ENCODE results near the gene GSK3B. TPM values are rescaled to one million over a fixed set of nuclear protein-coding genes. Genes with fewer than 3 reads are reported as not detected.

Gene GSK3B
- total RNA-seq, 1 experiment from 2014 or later = 56.5 TPM

DNA sequence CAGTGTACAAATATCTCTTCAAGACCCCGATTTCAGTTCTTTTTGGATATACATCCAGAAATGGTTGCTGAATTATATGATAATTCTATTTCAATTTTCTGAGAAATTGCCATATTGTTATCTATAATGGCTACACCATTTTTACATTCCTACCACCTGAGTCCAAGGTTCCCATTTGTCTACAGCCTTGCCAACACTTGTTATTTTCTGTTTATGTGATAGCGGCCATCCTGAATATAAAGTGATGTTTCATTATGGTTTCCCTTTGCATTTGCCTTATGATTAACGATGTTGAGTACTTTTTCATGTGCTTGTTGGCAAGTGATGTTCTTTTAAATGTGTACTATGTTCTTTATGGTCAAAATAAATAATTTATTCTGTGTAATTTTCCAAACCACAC is 303.9 kb downstream of the GSK3B start:
- no peak for TF ChIP-seq CTCF (conservative IDR thresholded peaks at IDR 0.05)
- no peak for DNase-seq
- H2BK20ac ChIP-seq (ENCODE audit: low read depth, low read length, poor library complexity, severe bottlenecking) = no peak overlapping the region
- H2BK12ac ChIP-seq (ENCODE audit: insufficient read length, low read depth, low read length) = no peak overlapping the region
- H2BK120ac ChIP-seq (ENCODE audit: low read depth, low read length, poor library complexity, severe bottlenecking) = no peak overlapping the region
- Mint-ChIP-seq H3K9me3 (no peaks in the 10 kb centered on the region; a peak in 1 of 5 replicates), H3K36me3 (ENCODE audit: insufficient read depth in 1 of 3, low read depth in 3 of 3) (no peaks in the 10 kb centered on the region; a peak in 1 of 7 replicates), H3K27ac (no peak overlapping the region), H3K4me1 (peaks cover 6 to 9% of the 10 kb centered on the region in 2 experiments), H3K27me3 (ENCODE audit: low read depth) (no peaks in the 10 kb centered on the region), H3K4me3 (no peak overlapping the region)
- H3K79me2 ChIP-seq (ENCODE audit: insufficient read depth, low read length) = no peaks in the 10 kb centered on the region
- no peak overlapping the region for H2BK5ac ChIP-seq (ENCODE audit: insufficient read length, low read length)
- no peak overlapping the region for H4K5ac ChIP-seq (ENCODE audit: insufficient read length, low read depth, low read length)
- no peak overlapping the region for H3K56ac ChIP-seq (ENCODE audit: insufficient read length, low read depth, low read length)
- H3K9me3 ChIP-seq (ENCODE audit: control insufficient read depth, low read depth, low read length) = no peaks in the 10 kb centered on the region
- no peak overlapping the region for H3K27ac ChIP-seq (ENCODE audit: insufficient read length, low read depth, low read length)
- H3K79me1 ChIP-seq (ENCODE audit: insufficient read depth, low read depth, low read length, poor library complexity, severe bottlenecking) = no peaks in the 10 kb centered on the region
- no peaks in the 10 kb centered on the region for H3K27me3 ChIP-seq (ENCODE audit: insufficient read depth, low read length)
- no peak overlapping the region for H2AK5ac ChIP-seq (ENCODE audit: insufficient read length, low read length)
- H3K23ac ChIP-seq (ENCODE audit: insufficient read length, low read depth, low read length) = no peak overlapping the region
- peaks cover 3% of the 10 kb centered on the region; the same call in 1 of the 2 replicates for H3K4me1 ChIP-seq (ENCODE audit: insufficient read depth, low read length)
- H3K4me2 ChIP-seq (ENCODE audit: insufficient read depth, insufficient read length, low read length) = no peak overlapping the region
- H3K14ac ChIP-seq (ENCODE audit: insufficient read depth, low read length) = no peak overlapping the region
- H3K4ac ChIP-seq (ENCODE audit: low read depth, low read length) = no peak overlapping the region
- no peak overlapping the region for H4K91ac ChIP-seq (ENCODE audit: insufficient read length, low read depth, low read length)
- no peak overlapping the region for H4K8ac ChIP-seq (replicated peaks; ENCODE audit: insufficient read length, low read depth, low read length)
- no peaks in the 10 kb centered on the region for H4K20me1 ChIP-seq (ENCODE audit: control insufficient read depth, insufficient read depth, insufficient read length)
- H2AFZ ChIP-seq (ENCODE audit: low read length) = no peak overlapping the region
- H3K18ac ChIP-seq (ENCODE audit: insufficient read length, low read depth, low read length) = no peak overlapping the region
- no peaks in the 10 kb centered on the region for H3K23me2 ChIP-seq (ENCODE audit: insufficient read length, low read depth, low read length, poor library complexity, severe bottlenecking)
- WGBS (ENCODE audit: extremely low coverage, insufficient read length, low lambda C conversion rate) = no CpG with 5 or more reads among the region's 3 CpGs
- H2BK15ac ChIP-seq (ENCODE audit: low read depth, low read length) = no peak overlapping the region
- H3T11ph ChIP-seq (ENCODE audit: low read length) = no peak overlapping the region
- H3K9ac ChIP-seq (ENCODE audit: extremely low read depth, insufficient read length, low read length) = no peak overlapping the region
